HG03460 (cell line): ENCODE results near the gene SOX8.
"Not testable (repeated sequence)": the region's sequence is repeated elsewhere in the genome, so short reads cannot be mapped to it uniquely, and the experiment has no call there.

Source experiments
- ATAC-seq: cut with Tn5 transposase; IDR thresholded peaks from one replicate; pipeline ENCODE4 v1.9.1; 2021; ENCODE audit not compliant: unreplicated experiment

The SOX8 gene

GRCh38 chr16:1021553-1022160 lies 40.1 kb downstream of the SOX8 start:
- ATAC-seq, result no peak

- ATAC-seq, result no peak
Measured at GRCh38 chr16:1022466-1022865, 40.9 kb downstream of the SOX8 start.

- no peak for ATAC-seq
Measured at GRCh38 chr16:1024138-1024537, 42.6 kb downstream of the SOX8 start.

- not testable (repeated sequence) for ATAC-seq
Measured at GRCh38 chr16:1025183-1025809, 43.7 kb downstream of the SOX8 start.

GRCh38 chr16:1026057-1026783 lies 44.6 kb downstream of the SOX8 start:
- ATAC-seq, result no peak

GRCh38 chr16:1026784-1027500 lies 45.4 kb downstream of the SOX8 start:
- no peak for ATAC-seq

GRCh38 chr16:1027501-1027815 lies 45.9 kb downstream of the SOX8 start:
- no peak for ATAC-seq

GRCh38 chr16:1028056-1028455 lies 46.5 kb downstream of the SOX8 start:
- ATAC-seq, result no peak

- no peak for ATAC-seq
Measured at GRCh38 chr16:1028524-1029258, 47.1 kb downstream of the SOX8 start.

- ATAC-seq, result no peak
Measured at GRCh38 chr16:1029259-1029545, 47.6 kb downstream of the SOX8 start.

GRCh38 chr16:1030473-1030901 lies 48.9 kb downstream of the SOX8 start:
- ATAC-seq, result no peak

- no peak for ATAC-seq
Measured at GRCh38 chr16:1031666-1032065, 50.1 kb downstream of the SOX8 start.

GRCh38 chr16:1032607-1033006 lies 51.0 kb downstream of the SOX8 start:
- ATAC-seq, result no peak

- ATAC-seq, result no peak
Measured at GRCh38 chr16:1033128-1033679, 51.6 kb downstream of the SOX8 start.

- ATAC-seq, result no peak
Measured at GRCh38 chr16:1034230-1035065, 52.9 kb downstream of the SOX8 start.

GRCh38 chr16:1035066-1035415 lies 53.5 kb downstream of the SOX8 start:
- no peak for ATAC-seq

- ATAC-seq, result no peak
Measured at GRCh38 chr16:1036166-1036565, 54.6 kb downstream of the SOX8 start.
